T-cell (primary cell): ENCODE measurements around the gene LIN9. TPM values are rescaled to one million over a fixed set of nuclear protein-coding genes. Genes with fewer than 3 reads are reported as not detected.

Source experiments
- ATAC-seq, 4 experiments: fragments of 200-7000 bp in 3 of 4; fragments of 150-1000 bp in 1 of 4; cut with Tn5 transposase; replicated peaks in 1 of 4; 1 replicate in 3 of 4; 2 replicates in 1 of 4; pipeline ENCODE4 v1.10.0; 2021; ENCODE audit warnings: moderate library complexity in 3 of 4, mild to moderate bottlenecking in 2 of 4, moderate number of reproducible peaks in 1 of 4
- CTCF ChIA-PET, 2 donors: fragments of 300-600 bp; sonication (Branson Sonifier 250); formaldehyde crosslinking; loops; one replicate each; lab custom pipeline; 2022; ENCODE audit warnings: antibody characterized with exemption in 2 of 2; lab: Charles Lee
- POLR2A ChIA-PET, 2 donors: fragments of 300-600 bp; sonication (Branson Sonifier 250); formaldehyde crosslinking; loops; one replicate each; lab custom pipeline; 2022; ENCODE audit warnings: antibody characterized with exemption in 2 of 2; lab: Charles Lee
- DNase-seq, 35 experiments: peaks; one replicate each; pipeline versions ENCODE4 v3.0.0 to v3.0.0-alpha.2; 2013 to 2023
- H3K27ac ChIP-seq: one replicate; pipeline ENCODE4 v1.5.1; 2013; ENCODE audit warnings: low read length
- H3K27me3 ChIP-seq, 2 experiments: replicated peaks in 1 of 2; 1 replicate in 1 of 2; 2 replicates in 1 of 2; pipeline versions ENCODE4 v1.6.1 to v1.7.0; 2013; ENCODE audit warnings: low read length in 1 of 2, mixed read lengths in 1 of 2; ENCODE audit not compliant: control insufficient read depth in 2 of 2, insufficient read depth in 2 of 2; ENCODE audit errors: extremely low read depth in 1 of 2
- H3K36me3 ChIP-seq, 2 donors: 1 replicate in 1 of 2; 2 replicates in 1 of 2; pipeline versions ENCODE4 v1.6.1 to v1.7.0; 2013; ENCODE audit warnings: low read length in 1 of 2; ENCODE audit not compliant: control insufficient read depth in 2 of 2, insufficient read depth in 1 of 2; ENCODE audit errors: extremely low read depth in 1 of 2
- H3K4me1 ChIP-seq, 2 experiments: 1 replicate in 1 of 2; 2 replicates in 1 of 2; pipeline versions ENCODE4 v1.6.1 to v1.7.0; 2013; ENCODE audit warnings: low read length in 2 of 2, mixed read lengths in 1 of 2; ENCODE audit not compliant: insufficient read depth in 2 of 2, control insufficient read depth in 1 of 2; ENCODE audit errors: extremely low read depth in 1 of 2
- H3K4me3 ChIP-seq, 2 donors: 1 replicate in 1 of 2; 2 replicates in 1 of 2; pipeline versions ENCODE4 v1.5.1 to v1.7.0; 2013; ENCODE audit warnings: mild to moderate bottlenecking in 2 of 2, low read length in 1 of 2, moderate library complexity in 1 of 2; ENCODE audit not compliant: control insufficient read depth in 1 of 2; ENCODE audit errors: extremely low read depth in 1 of 2
- H3K9me3 ChIP-seq: 2 replicates; pipeline ENCODE4 v1.7.0; 2013
- H3K27ac Mint-ChIP-seq, 2 donors: one replicate each; pipeline ENCODE4 v1.8.0; 2020 to 2021; ENCODE audit warnings: mild to moderate bottlenecking in 2 of 2, mixed read lengths in 2 of 2
- H3K27me3 Mint-ChIP-seq, 2 donors: one replicate each; pipeline ENCODE4 v1.8.0; 2021 to 2022; ENCODE audit warnings: mixed read lengths in 2 of 2
- H3K36me3 Mint-ChIP-seq: one replicate; pipeline ENCODE4 v1.8.0; 2021; ENCODE audit warnings: mixed read lengths
- H3K4me1 Mint-ChIP-seq, 3 donors: one replicate each; pipeline ENCODE4 v1.8.0; 2020 to 2022; ENCODE audit warnings: mixed read lengths in 3 of 3, mild to moderate bottlenecking in 1 of 3
- H3K4me3 Mint-ChIP-seq, 3 donors: one replicate each; pipeline ENCODE4 v1.8.0; 2020 to 2022; ENCODE audit warnings: mild to moderate bottlenecking in 3 of 3, mixed read lengths in 3 of 3, moderate library complexity in 3 of 3
- H3K9me3 Mint-ChIP-seq, 3 donors: one replicate each; pipeline ENCODE4 v1.8.0; 2020 to 2022; ENCODE audit warnings: mixed read lengths in 3 of 3
- WGBS: methylation state at CpG from one replicate; pipeline ENCODE4 v1.1.5; 2013; ENCODE audit warnings: missing lambda C conversion rate; ENCODE audit not compliant: insufficient coverage; 5-methylcytosine and 5-hydroxymethylcytosine counted together
- total RNA-seq, 35 experiments: library from RNA in 6 of 35; stranded (reverse) in 6 of 35; fragments of 120-200 nt in 1 of 35; gene quantifications; one replicate each; pipeline versions ENCODE4 v1.2.1 to v1.2.4 and lab custom pipeline; 2013 to 2026

LIN9 gene
- total RNA-seq, 5 donors from 2014 or later (not counting 1 experiment from before 2014, with no cell fraction given), result 1.6 to 7.3 (median 5.3) TPM

- H3K4me1 Mint-ChIP-seq, result no peaks in the 10 kb centered on the region
- H3K4me3 ChIP-seq, result no peak overlapping the region
- H3K27ac ChIP-seq, result no peak overlapping the region
- ChIA-PET POLR2A (no interaction called here), CTCF (no interaction called here)
- DNase-seq (no peak), ATAC-seq (no peak)
- no peaks in the 10 kb centered on the region for H3K9me3 Mint-ChIP-seq
- H3K27me3 ChIP-seq, result no peaks in the 10 kb centered on the region
- H3K27me3 Mint-ChIP-seq, result no peaks in the 10 kb centered on the region
- no peak overlapping the region for H3K27ac Mint-ChIP-seq
- no peak overlapping the region for H3K4me3 Mint-ChIP-seq
- H3K36me3 ChIP-seq, result no peaks in the 10 kb centered on the region
- no peaks in the 10 kb centered on the region for H3K4me1 ChIP-seq
- WGBS, result 77% methylated on average over 7 of the region's 7 CpGs
- H3K36me3 Mint-ChIP-seq, result no peaks in the 10 kb centered on the region
- no peaks in the 10 kb centered on the region for H3K9me3 ChIP-seq
These were observed 98.3 kb downstream of the LIN9 start for GRCh38 chr1:226210571-226211176.

- Histone ChIP-seq H3K9me3 (no peaks in the 10 kb centered on the region), H3K27me3 (peaks cover 0 to 6% of the 10 kb centered on the region in 2 experiments), H3K4me1 (no peaks in the 10 kb centered on the region), H3K36me3 (no peaks in the 10 kb centered on the region), H3K27ac (no peak overlapping the region), H3K4me3 (no peak overlapping the region)
- Mint-ChIP-seq H3K27ac (no peak overlapping the region), H3K27me3 (no peaks in the 10 kb centered on the region), H3K36me3 (no peaks in the 10 kb centered on the region), H3K9me3 (no peaks in the 10 kb centered on the region), H3K4me3 (no peak overlapping the region), H3K4me1 (no peaks in the 10 kb centered on the region)
- ChIA-PET POLR2A (no interaction called here), CTCF (no interaction called here)
- DNase-seq, result no peak
- ATAC-seq, result no peak
- 91% methylated on average over 10 of the region's 17 CpGs for WGBS
These were observed 99.5 kb downstream of the LIN9 start for GRCh38 chr1:226209307-226210059.

- 83% methylated on average over 1 of the region's 5 CpGs for WGBS
These were observed 101.9 kb downstream of the LIN9 start for GRCh38 chr1:226207048-226207447.

GRCh38 chr1:226204198-226204597, 104.8 kb downstream of the LIN9 start:
- Histone ChIP-seq H3K9me3 (no peaks in the 10 kb centered on the region), H3K27ac (no peak overlapping the region), H3K27me3 (peaks cover 0 to 6% of the 10 kb centered on the region in 2 experiments), H3K4me1 (no peaks in the 10 kb centered on the region), H3K4me3 (no peak overlapping the region), H3K36me3 (no peaks in the 10 kb centered on the region)
- H3K4me1 Mint-ChIP-seq, result no peaks in the 10 kb centered on the region
- no peaks in the 10 kb centered on the region for H3K36me3 Mint-ChIP-seq
- peaks cover 4 to 15% of the 10 kb centered on the region in 2 donors for H3K27me3 Mint-ChIP-seq
- POLR2A ChIA-PET, result no interaction called here
- CTCF ChIA-PET, result no interaction called here
- DNase-seq (no peak), ATAC-seq (no peak)
- no peaks in the 10 kb centered on the region for H3K9me3 Mint-ChIP-seq
- H3K27ac Mint-ChIP-seq, result no peak overlapping the region
- H3K4me3 Mint-ChIP-seq, result no peak overlapping the region

More at GRCh38 chr1:226207048-226207447, 101.9 kb downstream of the LIN9 start:
- Mint-ChIP-seq H3K27me3 (peaks cover 4 to 7% of the 10 kb centered on the region in 2 donors), H3K4me1 (no peaks in the 10 kb centered on the region), H3K27ac (no peak overlapping the region), H3K36me3 (no peaks in the 10 kb centered on the region), H3K4me3 (no peak overlapping the region), H3K9me3 (no peaks in the 10 kb centered on the region)
- Histone ChIP-seq H3K9me3 (no peaks in the 10 kb centered on the region), H3K27me3 (peaks cover 0 to 6% of the 10 kb centered on the region in 2 experiments), H3K36me3 (no peaks in the 10 kb centered on the region), H3K4me3 (no peak overlapping the region), H3K4me1 (no peaks in the 10 kb centered on the region), H3K27ac (no peak overlapping the region)
- ATAC-seq (no peak), DNase-seq (no peak)
- CTCF ChIA-PET, result interaction anchor here in 1 of 2 donors (0.6 kb wide), 1 partner anchor 9 kb away, joined by 4 read pairs; no protein-coding TSS in a partner anchor
- POLR2A ChIA-PET, result no interaction called here

GRCh38 chr1:226203655-226204054, 105.3 kb downstream of the LIN9 start:
- POLR2A ChIA-PET, result no interaction called here
- no peaks in the 10 kb centered on the region for H3K4me1 ChIP-seq
- H3K9me3 Mint-ChIP-seq, result no peaks in the 10 kb centered on the region
- H3K9me3 ChIP-seq, result no peaks in the 10 kb centered on the region
- H3K27ac Mint-ChIP-seq, result no peak overlapping the region
- no peak overlapping the region for H3K4me3 Mint-ChIP-seq
- H3K4me1 Mint-ChIP-seq, result no peaks in the 10 kb centered on the region
- H3K4me3 ChIP-seq, result no peak overlapping the region
- CTCF ChIA-PET, result no interaction called here
- H3K27me3 Mint-ChIP-seq, result peaks cover 4 to 15% of the 10 kb centered on the region in 2 donors
- H3K27ac ChIP-seq, result no peak overlapping the region
- H3K36me3 Mint-ChIP-seq, result no peaks in the 10 kb centered on the region
- WGBS, result no CpG with 5 or more reads among the region's 4 CpGs
- peaks cover 0 to 9% of the 10 kb centered on the region in 2 experiments for H3K27me3 ChIP-seq
- no peaks in the 10 kb centered on the region for H3K36me3 ChIP-seq
- DNase-seq (no peak), ATAC-seq (no peak)

DNA sequence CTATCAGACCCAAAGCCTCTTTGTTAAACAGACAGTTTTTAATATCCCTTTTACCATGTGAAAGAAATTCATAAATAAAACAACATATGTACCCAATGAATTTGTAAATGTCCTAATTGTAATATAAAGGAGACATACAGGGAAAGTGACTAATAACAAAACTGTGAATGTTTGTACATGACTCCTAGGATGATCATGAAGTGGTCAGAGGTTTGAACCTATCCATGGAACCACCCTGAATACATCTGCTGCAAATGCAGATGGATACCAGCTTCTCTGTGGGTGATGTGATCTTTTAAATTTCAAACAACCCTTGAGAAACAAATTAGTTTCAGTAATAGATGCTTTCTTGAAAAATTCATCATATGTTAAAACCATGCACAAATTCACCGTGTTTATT, 105.7 kb downstream of the LIN9 start:
- DNase-seq (no peak), ATAC-seq (no peak)
- WGBS, result no CpG with 5 or more reads among the region's 1 CpG
- Histone ChIP-seq H3K27me3 (peaks cover 0 to 11% of the 10 kb centered on the region in 2 experiments), H3K36me3 (no peaks in the 10 kb centered on the region), H3K9me3 (no peaks in the 10 kb centered on the region), H3K4me1 (no peaks in the 10 kb centered on the region), H3K4me3 (no peak overlapping the region), H3K27ac (no peak overlapping the region)
- CTCF ChIA-PET, result interaction anchor here in 1 of 2 donors (0.7 kb wide), 1 partner anchor 171 kb away, joined by 3 read pairs; no protein-coding TSS in a partner anchor
- peaks cover 4 to 15% of the 10 kb centered on the region in 2 donors for H3K27me3 Mint-ChIP-seq
- H3K36me3 Mint-ChIP-seq, result no peaks in the 10 kb centered on the region
- POLR2A ChIA-PET, result interaction anchor here in 1 of 2 donors (0.6 kb wide), 1 partner anchor 347 kb away, joined by 3 read pairs; no protein-coding TSS in a partner anchor
- no peak overlapping the region for H3K27ac Mint-ChIP-seq
- no peak overlapping the region for H3K4me3 Mint-ChIP-seq
- no peaks in the 10 kb centered on the region for H3K4me1 Mint-ChIP-seq
- no peaks in the 10 kb centered on the region for H3K9me3 Mint-ChIP-seq
